ENCODE measurements around the gene GNAO1.
A peak's percentile ranks its signal among the peaks of the same experiment; 100 is the strongest.

GNAO1 gene

DNA sequence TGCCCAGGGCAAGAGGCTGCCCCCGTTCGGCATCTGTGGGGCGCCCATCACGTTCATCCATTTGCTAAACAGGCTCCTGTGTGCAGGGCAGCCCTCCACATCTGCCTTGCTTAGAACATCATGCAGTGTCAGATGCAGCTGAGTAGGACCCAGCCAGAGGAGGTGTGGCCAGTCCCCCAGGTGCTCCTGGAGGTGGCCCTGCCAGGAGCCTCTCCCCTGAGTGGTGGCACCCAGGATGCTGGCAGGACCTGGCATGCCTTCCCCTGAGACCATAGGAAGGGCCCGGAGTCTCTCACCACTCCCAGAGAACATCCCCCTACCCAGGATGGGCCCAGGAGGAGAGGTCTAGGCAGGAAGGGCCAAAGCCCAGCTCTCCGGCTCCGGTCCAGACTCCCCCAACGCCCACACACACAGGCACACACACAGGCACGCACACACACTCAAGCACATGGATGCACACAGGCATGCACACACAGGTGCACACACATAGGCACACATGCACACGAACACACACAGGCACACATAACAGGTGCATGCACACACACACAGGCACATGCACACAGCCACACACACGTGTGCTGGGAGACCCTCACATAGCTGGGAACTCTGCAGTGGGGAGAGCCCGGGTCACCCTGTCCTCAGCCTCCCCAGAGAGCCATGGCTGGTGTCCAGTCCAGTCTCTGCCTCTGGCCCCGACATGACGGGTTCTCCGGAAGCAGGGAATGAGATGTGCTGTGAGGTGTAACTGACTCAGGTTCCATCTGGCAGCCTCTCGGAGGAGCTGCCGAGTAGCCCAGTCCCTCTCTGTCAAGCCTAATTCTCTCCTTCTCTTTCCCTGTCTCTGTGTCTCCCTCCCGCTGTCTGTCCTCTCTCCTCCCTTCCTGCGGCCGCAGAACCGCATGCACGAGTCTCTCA lies 159.5 kb downstream of the GNAO1 start:
- DNase-seq (ENCODE audit: low spot score) = no peak

DNA sequence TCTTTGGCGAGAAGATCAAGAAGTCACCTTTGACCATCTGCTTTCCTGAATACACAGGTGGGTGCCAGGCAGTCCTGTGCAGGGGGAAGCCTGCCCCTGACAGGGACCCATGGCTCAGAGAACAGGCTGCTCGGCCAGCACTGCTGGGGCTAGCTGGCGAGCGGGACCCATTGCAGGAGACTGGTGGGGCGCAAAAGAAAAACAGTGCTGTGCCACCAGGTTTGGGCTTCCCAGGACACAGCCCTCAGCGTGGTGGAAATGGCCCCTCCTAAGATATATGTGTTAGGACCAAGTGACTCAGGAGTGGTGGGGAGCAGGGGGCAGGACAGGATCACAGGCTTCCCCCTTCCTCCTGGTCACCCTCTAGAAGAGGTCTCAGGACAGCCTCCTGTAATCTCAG lies 160.2 kb downstream of the GNAO1 start:
- DNase-seq (ENCODE audit: low spot score) = no peak

DNA sequence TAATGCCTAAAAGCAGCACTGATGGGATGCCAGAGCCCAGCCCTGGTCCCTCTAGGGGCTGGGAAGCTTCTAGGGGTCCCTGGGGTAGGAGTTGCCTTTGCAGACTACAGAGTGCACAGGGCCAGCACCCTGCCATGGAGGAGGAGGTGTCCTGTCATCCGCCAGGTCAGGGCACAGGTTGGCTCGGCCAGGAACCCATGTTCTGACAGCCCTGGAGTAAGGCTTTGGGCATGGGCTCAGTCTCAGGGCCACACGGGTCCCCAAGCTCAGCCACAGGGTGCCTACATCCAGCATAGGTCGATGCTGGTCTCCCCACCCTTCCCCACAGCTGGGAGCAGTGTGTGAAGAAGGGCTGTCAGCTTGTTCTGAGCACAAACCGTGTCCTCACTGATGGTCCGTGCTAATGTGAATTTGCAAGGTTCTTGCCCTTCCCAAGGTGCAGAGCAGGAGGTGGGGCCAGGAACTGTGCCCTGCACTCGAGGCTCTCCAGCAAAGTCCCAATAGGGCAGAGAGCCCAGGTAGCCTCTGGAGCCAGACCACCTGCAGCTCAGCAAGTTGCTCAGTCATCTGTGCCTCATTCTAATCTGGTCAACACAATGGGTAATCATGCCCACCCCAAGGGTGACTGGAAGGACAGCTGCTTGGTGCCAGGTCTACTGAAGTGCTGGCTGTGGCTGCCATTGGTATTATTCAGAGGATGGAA lies 161.2 kb downstream of the GNAO1 start:
- DNase-seq (ENCODE audit: low spot score) = no peak

DNA sequence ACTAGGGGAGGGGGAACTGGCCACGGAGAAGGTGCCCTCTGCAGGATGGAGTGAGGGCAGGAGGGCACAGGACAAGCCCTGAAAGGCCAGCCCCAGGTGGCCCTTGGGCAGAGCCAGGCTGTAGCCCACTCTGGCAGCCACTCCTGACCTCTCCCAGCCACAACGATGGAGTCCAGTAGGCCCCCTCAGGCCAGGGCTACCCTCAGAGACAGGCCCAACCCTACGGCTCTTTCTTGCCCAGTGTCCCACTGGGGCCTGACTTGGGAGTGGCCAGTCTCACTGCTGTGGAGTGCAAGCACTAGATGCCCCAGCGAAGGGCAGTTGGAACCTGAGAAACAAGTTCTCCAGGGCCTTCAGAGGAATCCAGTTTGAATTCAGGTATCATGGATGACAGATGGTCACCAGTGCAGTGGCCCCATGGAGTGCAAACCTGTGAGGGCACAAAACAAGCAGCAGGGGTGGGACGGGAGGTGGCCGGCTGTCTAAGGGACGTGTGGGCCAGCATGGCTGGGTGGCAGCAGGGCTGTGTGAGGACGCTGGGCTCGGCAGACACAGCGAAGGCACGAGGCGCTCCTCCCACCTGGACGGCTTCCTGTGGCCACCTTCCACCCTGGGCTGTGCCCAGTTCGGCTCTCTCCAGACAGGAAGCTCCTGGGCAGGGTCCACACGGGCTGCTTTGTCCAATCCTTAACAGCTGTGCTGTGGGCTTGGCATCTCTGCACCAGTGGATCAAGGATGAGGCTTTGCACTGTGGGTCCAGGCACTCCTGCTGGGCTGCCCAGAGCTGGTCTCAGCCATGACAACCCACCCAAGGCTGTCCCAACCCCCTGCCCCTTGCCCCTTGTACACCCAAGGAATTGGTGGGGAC lies 162.0 kb downstream of the GNAO1 start:
- DNase-seq (ENCODE audit: low spot score) = no peak

DNA sequence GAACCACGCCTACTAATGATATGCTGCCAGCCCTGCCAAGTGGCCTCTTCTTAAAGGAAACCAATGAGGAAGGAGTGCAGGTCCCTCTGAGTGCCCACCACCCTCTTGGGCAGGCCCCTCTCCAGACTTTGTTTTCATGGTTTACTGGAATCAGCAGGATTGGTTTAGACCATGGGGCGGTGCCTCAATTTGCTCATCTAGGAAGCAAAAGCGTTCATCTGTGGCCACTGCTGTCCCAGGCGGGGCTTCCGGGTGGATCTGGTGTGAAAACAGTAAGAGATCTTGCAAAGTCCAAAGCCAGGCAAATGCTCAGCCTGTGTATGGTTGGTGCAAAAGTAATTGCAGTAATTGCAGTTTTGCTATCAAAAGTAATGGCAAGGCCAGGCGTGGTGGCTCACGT lies 162.7 kb downstream of the GNAO1 start:
- DNase-seq (ENCODE audit: low spot score) = no peak

DNA sequence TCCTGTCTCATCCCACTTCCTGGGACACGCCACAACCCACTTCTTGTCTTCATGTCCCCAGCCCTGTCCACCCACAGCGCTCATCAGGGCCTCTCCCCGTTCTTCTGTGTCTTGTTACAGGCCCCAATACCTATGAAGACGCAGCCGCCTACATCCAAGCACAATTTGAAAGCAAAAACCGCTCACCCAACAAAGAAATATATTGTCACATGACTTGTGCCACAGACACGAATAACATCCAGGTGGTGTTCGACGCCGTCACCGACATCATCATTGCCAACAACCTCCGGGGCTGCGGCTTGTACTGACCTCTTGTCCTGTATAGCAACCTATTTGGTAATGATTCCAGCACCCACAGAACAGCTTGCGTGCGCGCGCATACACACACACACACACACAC lies 163.5 kb downstream of the GNAO1 start:
- no peak for DNase-seq (ENCODE audit: low spot score)

DNA sequence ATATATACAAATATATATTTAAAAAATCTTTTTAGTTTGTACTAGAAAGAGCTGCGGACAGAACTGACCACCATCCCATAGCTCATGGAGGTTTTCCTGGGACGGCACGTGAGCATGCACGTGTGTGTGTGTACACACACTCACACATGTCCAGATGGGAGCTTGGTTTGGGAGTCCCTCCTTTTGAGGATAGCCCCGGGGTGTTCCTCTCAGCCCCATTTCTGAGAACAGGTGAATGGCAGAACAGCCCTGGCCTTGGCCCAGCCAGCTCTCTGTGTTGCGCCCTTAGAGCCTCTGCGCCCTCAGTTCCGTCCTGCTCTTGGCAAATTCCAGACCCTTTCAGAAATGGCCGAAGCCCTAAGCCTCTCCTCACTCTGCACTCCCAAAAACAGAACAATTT lies 163.9 kb downstream of the GNAO1 start:
- DNase-seq (ENCODE audit: low spot score) = no peak

DNA sequence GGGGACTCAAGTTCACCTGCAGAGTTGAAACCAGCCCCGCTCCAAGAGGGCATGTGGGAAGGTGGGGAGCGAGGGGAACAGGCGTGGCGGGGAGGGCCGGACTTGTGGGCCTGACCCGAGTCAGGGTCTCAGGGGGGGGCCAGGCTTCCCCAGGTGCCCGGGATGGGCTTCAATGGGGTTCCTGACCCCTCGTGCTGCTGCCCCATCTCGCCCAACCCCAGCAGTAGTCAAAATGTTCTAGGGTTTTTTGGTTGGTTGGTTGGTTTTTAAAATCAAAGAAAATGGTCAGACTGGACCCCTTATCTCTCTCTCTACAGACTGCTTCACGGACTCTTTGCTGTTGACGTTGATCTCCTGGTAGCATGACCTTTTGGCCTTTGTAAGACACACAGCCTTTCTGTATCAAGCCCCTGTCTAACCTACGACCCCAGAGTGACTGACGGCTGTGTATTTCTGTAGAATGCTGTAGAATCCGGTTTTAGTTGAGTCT lies 164.5 kb downstream of the GNAO1 start:
- DNase-seq (ENCODE audit: low spot score) = no peak

DNA sequence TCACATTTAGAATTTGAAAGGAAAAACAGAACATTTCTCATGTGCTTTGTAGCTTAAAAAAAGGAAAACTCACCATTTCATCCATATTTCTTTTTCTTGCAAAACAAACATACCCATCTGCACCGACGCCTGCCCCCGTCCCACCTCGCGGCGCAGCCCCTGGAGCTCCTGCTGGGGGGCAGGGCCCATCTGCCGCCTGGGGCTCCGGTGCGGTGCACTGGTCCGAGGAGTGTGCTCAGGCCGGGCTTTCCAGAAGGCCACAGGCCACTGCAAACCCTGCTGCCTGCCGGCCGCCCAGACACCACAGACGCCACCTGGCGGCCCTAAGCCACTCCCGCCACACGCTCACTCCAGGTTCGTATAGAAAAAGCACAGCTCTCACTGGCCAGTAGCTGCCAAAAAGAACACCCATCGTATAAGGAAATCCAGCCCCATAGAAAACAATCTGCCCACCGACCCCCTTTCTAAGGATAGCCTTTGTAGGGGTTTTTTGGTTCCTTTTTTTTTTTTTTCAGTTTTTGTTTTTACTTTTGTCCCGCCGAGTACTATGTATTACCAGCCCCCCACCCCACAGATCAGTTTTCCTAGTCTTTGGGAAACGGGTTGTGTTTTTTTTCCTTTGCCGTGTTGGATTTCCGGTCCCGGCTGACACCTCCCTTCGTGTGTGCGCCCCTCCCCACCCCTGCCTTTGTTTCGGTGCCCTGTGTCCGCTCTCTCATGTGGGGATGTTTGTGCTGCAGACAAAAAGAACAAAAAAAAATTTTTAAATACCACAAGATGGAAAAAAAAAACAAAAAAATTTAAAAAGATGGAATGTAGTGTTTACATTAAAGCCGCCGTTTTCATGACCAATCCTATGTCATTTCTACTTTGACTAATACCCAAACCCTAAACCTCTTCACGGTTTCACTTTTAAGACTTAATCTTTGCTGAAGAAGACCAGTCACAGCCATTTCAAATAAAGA lies 165.3 kb downstream of the GNAO1 start:
- peak; percentile 89 for DNase-seq (ENCODE audit: low spot score)

DNA sequence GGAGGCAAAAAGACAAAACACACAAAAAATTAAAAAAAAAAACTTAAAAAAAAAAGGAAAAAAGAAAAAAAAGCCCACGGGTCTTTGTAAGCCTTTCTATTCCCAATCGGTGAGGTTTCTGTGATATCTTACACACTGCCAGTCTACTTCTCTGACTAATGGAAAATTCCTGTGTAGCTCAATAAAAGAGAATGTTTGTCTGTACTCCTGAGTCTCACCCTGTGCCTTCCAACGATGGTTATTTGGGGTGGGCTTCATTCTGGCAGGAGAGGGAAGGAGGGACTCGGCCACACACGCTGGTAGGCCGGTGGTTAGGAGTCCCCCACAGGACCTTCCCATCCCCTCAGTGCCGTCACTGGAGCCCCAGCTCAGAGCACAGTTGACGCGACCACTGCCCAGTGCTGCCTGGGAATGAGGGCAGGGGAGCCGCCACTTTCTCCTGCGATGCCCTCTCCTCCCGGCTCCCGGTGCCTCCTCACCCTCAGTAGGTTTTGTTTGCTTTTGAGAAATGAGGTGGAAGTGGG lies 166.0 kb downstream of the GNAO1 start:
- DNase-seq (ENCODE audit: low spot score) = peak; percentile 50

DNA sequence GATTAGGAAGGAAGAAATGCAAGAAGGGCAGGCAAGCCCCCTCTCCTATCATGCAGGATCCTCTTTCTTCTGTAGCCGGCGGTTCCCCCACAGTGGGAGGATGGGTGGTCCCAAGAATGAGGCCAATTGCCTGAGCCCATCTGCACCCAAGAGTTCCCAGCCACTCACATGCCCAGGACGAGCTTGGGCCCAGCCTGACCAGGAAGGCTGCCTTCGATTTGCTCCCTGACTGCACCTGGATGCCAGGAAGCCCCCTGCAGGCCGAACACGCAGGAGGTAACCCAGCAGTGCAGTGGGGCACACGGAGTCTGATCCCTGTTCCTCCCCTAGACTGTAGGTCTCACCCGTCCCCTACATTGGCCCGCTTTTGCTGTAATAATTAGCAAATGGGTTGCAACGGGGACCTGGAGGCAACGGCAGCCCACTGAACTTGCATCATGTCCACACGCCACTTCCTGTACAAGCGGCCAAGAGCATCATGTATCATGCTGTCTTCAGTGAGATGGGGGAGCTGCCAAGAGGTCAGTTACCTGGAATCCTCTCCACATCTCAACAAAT lies 166.6 kb downstream of the GNAO1 start:
- DNase-seq (ENCODE audit: low spot score) = peak; percentile 53

DNA sequence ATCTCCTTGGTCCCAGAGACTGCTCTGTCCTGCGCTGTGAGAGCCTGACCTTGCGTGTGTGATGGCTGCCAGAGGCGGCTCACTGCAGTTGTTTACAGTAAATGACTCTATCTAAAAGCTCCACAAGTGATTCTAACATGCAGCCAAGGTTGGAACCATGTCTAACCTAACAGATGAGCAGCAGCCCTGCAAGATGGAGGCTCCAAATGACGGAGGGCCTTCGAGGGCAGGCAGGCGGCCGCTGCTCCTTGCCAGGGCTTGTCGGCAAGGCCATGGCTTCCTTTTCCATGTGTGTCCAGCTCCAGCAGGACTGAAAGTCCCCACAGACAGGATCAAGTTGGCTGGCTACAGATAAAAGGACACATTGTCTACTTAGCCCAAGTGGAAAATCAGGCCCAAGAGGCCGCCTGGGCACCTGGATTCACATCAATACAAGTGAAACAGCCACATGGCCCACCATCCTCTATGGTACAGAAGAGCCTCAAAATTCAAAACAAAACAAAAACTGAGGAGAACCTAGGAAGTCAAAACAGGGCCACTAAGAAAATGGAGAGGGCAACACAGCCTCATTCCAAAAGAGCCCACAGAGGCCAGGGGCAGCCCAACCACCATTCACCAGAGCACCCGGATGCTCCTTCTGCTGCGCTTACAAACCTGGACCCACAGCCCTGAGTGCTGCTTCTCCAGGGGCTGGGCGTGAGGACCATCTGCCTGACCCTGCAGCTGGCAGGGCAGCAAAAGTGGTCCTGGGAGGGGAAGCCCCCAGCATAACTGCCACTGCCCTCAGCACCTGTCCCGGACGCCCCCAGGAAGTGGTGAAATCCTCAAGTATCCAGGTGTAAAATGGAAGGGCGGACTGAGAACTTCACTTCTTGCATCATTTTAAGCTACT lies 169.1 kb downstream of the GNAO1 start:
- DNase-seq (ENCODE audit: low spot score) = no peak

DNA sequence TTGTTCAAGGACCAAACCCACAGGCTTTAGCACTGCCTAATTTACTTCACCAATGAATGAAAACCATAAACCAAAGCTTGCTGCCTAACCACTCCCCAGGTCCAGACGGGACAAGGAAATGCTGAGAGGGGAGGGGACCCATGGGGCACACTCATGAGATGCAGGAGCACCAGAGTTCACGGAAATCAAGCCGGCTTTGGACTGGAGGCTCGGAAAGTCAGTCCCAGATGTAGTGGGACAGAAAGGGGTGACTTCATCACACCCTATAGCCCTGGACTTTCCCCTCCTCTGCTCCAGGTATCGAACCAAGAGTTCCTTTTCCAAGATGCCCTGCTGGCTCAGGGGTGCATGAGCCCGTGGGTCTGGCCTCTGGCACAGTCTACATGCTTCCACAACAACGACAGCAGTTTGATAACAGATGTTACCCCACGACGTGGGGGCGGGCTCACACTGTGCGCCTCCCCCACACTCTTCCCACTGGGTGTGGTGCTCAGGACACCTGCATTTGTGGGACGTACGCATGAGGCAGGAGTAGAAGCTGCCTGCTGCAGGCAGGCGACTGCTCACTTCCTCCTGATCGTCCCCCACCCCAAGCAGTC lies 170.9 kb downstream of the GNAO1 start:
- no peak for DNase-seq (ENCODE audit: low spot score)

DNA sequence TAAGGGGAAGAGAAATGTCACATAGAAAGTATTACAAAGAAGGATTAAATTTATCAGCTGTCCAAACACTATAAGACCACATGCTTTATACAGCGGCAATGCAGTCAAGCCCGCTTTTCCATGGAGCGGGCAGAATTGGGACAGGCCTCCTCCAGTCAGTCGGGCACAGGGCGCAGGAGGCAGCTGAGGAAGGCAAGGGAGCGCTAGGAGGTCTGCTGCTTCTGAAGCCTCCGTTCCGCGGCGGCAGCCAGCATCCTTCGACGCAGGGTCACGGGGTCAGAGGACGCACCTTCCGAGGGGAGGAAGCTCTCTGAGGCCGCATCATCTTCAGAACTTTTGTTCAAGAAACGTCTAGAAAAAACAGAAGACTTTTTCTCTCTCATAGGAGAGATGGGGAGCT lies 171.4 kb downstream of the GNAO1 start:
- DNase-seq (ENCODE audit: low spot score) = no peak

DNA sequence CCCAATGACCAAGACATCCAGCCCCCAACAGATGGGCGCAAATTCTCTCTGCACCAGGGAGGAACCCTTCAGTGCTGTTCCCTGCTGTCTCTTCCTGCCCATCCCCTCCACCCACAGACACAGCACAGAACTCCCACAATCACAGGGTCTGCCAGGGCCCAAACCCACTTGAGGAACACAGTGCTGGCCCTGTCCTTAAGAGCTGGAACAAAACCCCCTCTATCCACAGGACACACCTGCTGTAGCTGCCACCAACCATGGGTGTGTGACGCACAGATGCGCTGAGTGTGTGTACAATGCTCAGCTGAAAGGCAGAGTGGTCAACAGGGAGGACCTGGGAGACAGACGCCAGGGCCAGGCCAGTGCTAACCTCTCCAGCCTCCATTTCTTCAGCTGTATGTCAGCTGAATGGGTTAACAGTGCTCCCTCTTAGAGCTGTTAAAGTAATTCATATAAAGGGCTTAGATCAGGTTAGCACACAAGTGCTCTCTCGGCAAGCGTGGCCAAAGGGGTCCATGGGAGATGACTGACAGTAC lies 172.0 kb downstream of the GNAO1 start:
- no peak for DNase-seq (ENCODE audit: low spot score)

DNA sequence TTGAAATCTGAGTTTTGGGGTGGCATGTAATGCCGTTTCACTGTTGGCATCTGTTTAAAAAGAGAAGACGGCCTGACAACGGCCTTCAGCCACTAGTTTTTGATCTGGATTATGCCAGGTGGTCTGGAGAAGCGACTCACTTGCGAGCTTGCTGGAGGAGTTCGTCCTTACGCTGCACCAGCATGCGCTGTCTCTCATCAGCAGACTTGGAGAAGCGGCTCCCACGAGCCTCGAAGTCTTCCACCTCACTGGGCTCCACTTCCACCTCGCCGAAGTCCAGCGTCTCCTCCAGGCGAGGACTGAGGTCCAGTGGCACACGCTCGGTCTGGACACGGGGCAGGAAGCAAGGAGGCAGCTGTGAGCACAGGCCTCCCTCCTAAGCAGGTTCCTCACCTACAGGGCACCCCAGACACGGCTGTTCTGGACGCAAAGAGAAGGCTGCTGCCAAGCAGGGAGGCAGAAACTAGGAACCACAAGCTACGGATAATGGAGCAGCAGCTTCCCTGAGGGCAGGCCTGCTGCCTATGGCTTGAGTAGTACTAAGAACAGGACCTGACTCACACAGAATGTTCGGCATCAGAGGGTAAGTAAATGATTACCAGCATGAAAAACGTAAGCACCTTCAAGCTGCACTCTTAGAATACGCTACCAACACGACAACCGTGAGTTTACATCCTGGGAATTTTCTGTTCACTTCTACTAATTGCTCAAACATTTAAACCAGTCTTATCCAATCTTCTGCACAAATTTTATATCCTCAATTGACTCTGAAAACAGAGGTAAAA lies 172.7 kb downstream of the GNAO1 start:
- DNase-seq (ENCODE audit: low spot score) = no peak

DNA sequence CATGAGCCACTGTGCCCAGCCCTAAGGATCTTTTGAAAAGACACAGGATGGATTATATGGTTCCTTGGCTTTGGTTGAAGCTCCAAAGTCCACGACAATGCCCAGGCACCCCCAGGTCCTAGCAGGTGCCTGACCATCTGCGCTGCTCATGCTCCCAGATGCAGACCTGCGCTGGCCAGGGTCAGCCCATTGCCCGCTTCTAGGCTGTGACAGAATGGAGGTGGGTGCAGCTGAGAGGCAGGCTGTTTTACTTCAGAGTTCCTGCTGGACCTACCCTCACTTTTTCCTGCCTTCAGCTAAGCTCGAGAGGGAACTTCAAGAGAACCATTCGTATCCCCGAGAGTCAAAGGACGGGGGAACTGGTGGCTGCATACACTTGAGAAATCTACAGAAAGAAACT lies 173.6 kb downstream of the GNAO1 start:
- no peak for DNase-seq (ENCODE audit: low spot score)

DNA sequence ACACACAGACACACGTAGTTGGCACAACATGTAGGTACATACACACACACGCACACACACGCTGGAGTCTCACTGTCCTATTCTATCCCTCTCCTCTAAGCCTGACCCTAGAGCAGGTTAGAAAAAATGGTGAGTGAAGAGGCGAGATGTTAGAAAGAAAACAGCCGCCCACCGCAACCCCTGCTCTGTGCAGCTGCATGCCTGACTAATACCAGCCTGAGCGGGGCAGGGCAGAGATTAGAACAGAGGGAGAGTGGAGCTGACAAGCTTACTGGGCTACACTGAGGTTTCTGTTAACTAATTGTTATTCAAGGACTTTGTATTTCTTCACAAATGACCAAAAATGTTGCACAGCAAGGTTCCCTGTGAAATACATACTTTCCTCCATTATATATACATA lies 174.3 kb downstream of the GNAO1 start:
- no peak for DNase-seq (ENCODE audit: low spot score)
